GM19468 (cell line): ENCODE measurements around the gene LRP2.

ENCODE experiments used
- ATAC-seq: cut with Tn5 transposase; IDR thresholded peaks from one replicate; pipeline ENCODE4 v1.9.1; 2021; ENCODE audit warnings: mild to moderate bottlenecking, moderate library complexity, moderate number of reproducible peaks; ENCODE audit not compliant: unreplicated experiment; ENCODE audit errors: extremely low read depth

The LRP2 gene

GRCh38 chr2:169189132-169189531 is 173.2 kb downstream of the LRP2 start:
- no peak for ATAC-seq

- ATAC-seq = no peak
Observed at GRCh38 chr2:169185711-169186110, 176.6 kb downstream of the LRP2 start.

- no peak for ATAC-seq
Observed at GRCh38 chr2:169184074-169184473, 178.3 kb downstream of the LRP2 start.

- no peak for ATAC-seq
Observed at GRCh38 chr2:169182573-169182972, 179.8 kb downstream of the LRP2 start.

DNA sequence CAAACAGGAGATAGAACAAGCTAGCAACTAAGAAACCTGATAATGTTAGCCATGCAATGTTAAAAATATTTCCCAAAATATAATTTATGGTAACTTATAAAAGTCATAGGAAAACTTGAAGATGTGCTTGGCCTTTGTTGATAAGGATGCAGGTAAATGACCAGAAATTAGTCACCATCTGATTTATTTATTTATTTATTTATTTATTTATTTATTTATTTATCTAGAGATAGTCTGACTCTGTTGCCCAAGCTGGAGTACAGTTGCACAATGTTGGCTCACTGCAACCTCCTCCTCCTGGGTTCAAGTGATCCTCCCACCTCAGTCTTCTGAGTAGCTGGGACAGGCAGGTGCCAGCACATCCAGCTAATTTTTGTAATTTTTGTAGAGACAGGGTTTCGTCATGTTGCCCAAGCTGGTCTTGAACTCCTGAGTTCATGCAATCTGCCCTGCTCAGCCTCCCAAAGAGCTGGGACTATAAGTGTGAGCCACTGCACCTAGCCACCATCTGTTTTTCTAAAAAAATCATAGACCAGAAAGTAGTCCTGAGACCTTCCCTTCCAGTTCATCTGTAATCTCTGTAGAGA is 183.4 kb downstream of the LRP2 start:
- no peak for ATAC-seq

- no peak for ATAC-seq
Observed at GRCh38 chr2:169178364-169178763, 184.0 kb downstream of the LRP2 start.

DNA sequence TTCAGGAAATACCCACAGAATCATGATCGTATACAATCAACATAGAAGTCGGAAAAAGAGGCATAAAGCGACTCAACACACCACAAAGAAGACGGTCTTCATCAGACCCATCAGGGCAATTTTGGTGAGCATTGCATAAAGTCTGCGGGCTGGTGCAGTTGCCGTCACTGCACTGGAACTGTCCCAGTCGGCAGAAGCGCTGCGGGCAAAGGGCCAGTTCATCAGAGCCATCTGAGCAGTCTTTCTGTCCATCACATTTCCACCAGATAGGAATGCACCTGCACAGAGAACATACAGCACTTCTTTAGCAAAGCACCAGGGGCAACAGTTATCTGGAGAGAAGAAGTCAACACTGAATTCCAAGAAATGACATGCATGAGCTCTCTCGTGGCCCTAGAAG is 187.2 kb downstream of the LRP2 start:
- ATAC-seq = no peak

- ATAC-seq = no peak
Observed at GRCh38 chr2:169173876-169174275, 188.5 kb downstream of the LRP2 start.

DNA sequence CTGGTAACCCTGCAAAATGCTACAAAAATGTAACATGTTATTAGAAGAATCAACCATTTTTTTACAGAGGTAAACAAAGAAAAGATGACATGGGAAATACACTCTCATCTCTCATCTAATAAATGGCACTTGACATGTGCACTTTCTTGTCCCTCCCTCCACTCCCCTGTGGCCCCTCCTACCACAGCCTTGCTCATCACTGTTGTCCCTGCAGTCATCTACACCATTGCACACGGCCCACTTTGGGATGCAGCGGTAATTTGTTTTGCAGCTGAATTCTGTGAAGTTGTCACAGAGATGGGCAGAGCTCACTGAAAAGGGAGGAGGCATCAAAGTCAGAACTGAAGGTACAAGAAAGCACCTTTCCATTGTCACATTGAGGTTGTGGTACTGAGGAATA is 189.4 kb downstream of the LRP2 start:
- no peak for ATAC-seq

DNA sequence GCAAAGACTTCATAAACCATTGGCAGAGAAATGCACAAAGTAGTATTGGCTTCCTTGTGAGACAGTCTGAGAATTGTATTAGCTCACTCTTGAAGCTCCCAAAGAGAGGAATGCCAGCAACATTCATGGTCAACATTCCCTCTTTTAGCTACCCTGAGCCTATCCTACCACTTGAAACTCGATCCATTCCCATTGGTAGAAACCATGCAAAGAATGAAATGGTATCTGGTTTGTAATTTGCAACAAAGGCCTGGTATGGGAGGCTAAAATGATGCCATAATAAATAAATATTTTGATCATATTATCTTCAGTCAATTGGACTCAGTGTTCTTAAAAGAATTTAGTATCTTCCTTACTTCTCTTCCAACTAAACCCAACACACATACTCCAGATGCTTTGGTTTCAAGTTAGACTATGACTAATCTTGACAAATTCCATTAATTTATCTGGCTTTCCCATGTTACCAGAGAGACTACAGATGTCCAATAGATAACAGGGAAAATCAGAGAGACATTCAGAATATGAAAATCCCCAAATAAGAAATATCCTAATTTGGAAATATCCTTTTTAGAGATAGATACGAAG is 190.1 kb downstream of the LRP2 start:
- ATAC-seq = no peak

GRCh38 chr2:169165791-169166190 is 196.5 kb downstream of the LRP2 start:
- ATAC-seq = no peak

DNA sequence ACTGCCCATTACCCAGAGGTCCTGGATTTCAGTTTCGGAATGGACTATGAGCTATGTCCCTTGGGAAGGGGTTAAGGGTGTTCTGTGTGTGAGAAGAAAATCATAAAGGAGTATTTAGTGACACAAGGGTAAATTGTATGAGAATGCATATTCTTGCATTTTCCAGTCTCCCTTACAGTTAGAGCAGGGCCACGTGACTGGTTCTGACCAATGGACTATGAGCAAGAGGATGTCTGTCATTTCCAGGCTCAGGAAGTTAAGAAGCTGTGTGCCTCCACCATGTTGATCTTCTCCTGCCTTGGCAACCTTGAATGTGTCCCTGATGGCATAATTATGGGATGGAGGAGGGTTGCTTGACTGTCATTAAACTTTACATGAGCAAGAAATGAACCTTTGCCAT is 198.0 kb downstream of the LRP2 start:
- no peak for ATAC-seq

DNA sequence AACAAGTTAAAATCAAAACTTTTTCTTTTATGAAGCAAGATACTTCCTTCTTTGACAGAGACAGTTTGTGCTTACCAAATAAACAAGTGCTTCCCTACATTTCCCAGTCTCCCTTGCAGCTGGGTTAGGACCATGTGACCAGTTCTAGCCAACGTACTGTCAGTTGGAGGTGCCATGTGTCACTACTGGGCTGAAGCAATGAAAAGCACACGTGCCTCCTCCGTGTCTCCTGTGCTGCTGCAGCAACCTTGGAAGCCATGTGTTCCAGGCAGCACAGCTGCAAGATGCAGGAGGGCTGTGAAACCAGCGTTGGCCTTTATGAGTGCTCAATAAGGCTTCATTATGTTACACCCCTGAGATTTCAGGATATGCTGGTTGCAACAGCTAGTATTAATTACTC is 199.7 kb downstream of the LRP2 start:
- no peak for ATAC-seq

DNA sequence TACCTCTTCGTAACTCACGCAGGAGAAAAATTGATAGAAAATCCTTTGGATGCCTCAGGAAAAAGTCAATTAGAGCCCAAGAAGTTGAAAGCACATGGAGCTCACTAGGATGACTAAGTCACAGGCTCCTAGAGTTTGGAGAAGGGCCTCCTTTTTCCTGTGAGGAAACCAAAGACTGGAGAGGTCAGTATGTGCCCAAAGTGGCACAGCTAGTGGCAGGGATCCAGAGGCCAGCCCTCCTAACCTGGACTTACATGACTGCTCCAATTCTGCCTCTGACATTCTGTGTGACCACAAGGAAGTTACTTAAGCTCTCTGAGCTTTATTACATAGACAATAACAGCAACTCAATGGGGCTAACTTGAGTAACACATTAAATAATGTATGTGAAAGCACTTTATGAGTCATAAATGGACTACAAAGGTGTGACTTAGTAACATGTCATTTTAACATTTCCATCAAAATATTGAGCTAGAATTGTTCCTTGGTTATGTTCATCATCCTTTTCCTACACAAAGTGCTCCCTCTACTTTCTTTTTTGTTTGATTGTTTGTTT is 201.3 kb downstream of the LRP2 start:
- no peak for ATAC-seq

DNA sequence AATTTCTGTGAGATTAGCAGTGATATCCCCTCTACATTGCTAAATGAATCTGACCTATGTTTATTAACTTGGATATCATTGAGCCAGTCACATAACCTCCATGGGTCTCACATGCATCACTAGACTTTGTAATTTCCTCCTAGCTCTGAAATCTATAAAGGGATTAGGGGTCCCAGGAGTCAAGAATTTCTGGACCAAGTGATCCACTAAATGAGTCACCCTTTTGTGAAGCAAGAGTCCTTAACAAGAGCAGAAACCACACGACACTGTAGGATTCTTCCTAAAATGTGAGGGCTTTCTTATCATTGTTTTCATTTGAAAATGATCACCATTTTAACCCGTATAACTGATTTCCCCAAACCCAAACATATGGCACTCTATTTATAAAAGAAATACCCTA is 202.6 kb downstream of the LRP2 start:
- no peak for ATAC-seq

GRCh38 chr2:169158874-169159273 is 203.5 kb downstream of the LRP2 start:
- no peak for ATAC-seq

DNA sequence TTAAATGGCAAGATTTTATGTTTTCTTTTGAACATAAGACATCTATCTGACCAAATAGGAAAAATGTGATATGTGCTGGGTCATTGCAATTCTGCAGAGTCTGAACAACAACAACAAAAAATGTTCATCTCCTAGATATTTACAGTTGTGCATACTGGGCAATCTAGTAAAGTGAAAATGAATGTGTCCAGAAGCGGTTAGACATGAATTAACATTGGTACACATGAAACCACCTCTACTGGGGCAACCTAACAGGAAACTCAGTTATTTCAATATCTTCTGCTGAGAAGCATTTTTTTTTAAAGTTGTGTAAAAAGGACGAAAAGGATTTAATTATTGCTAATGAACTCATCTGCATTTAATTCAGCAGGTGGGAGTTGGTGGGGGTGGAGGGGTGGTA is 216.1 kb downstream of the LRP2 start:
- no peak for ATAC-seq

DNA sequence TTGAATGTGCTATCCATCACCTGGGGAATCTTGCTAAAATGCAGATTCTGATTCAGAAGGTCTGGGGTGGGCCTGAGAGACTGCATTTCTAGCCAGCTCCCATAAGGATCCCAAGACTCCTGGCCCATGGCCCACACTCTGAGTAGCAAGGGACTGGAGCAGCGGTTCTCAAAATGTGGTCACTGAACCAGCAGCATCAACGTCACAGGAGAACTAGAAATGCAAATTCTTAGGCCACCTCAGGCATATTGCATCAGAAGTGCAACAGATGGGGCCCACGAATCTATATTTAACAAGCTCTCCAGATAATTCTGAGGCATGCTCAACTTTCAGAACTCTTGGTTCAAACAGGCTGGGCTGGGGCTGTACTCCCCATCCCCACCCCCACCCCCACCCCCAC is 218.3 kb downstream of the LRP2 start:
- ATAC-seq = no peak

- no peak for ATAC-seq
Observed at GRCh38 chr2:169141713-169142352, 220.5 kb downstream of the LRP2 start.

GRCh38 chr2:169139993-169140767 is 222.2 kb downstream of the LRP2 start:
- no peak for ATAC-seq

DNA sequence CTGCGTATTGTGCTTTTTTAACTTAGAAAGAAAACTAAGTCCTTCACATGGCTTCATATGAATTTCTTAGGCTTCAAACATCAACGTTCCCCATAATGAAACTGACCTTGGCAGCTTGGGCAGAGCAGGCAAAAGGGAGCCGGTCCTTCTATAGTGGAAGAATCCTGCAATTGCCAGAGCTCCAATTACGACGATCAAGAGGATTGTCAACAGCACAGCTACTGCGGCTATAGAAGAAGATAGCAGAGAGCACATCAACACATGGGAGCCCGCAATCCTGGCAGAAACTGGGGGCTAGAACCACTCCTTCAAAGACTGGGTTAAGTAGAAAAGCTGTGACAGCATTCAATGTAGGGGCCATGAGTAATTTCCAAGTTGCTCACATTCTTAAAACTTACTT is 223.2 kb downstream of the LRP2 start:
- ATAC-seq = no peak
